Activated CD8-positive, alpha-beta T cell treated with anti-CD3 and anti-CD28 coated beads, Interleukin-2, amount 10 ng/mL, durations not matched to agents 7 days and 5 days (primary cell): ENCODE measurements around the gene CD81. TPM values are rescaled to one million over a fixed set of nuclear protein-coding genes. Genes with fewer than 3 reads are reported as not detected.
"Not testable (repeated sequence)": the region's sequence is repeated elsewhere in the genome, so short reads cannot be mapped to it uniquely, and the experiment has no call there.

Experiments used
- ATAC-seq: fragments of 150-1000 bp; cut with Tn5 transposase; one replicate; pipeline ENCODE4 v1.10.0; 2021; ENCODE audit warnings: moderate library complexity
- CTCF ChIA-PET: fragments of 350-600 bp; sonication (Branson Sonifier 250); formaldehyde crosslinking; loops from one replicate; lab custom pipeline; 2021; ENCODE audit warnings: antibody characterized with exemption; lab: Charles Lee
- POLR2A ChIA-PET: fragments of 350-600 bp; sonication (Branson Sonifier 250); formaldehyde crosslinking; loops from one replicate; lab custom pipeline; 2021; ENCODE audit warnings: antibody characterized with exemption; lab: Charles Lee
- DNase-seq: peaks from one replicate; pipeline ENCODE4 v3.0.0-alpha.2; 2020
- H3K27ac Mint-ChIP-seq: one replicate; pipeline ENCODE4 v1.8.0; 2021; ENCODE audit warnings: mild to moderate bottlenecking, mixed read lengths
- H3K27me3 Mint-ChIP-seq: one replicate; pipeline ENCODE4 v1.8.0; 2021; ENCODE audit warnings: low read depth, mixed read lengths
- H3K36me3 Mint-ChIP-seq: one replicate; pipeline ENCODE4 v1.8.0; 2021; ENCODE audit warnings: low read depth, mixed read lengths
- H3K4me1 Mint-ChIP-seq: one replicate; pipeline ENCODE4 v1.8.0; 2021; ENCODE audit warnings: low read depth, mixed read lengths
- H3K4me3 Mint-ChIP-seq: one replicate; pipeline ENCODE4 v1.8.0; 2021; ENCODE audit warnings: mild to moderate bottlenecking, mixed read lengths
- H3K9me3 Mint-ChIP-seq: one replicate; pipeline ENCODE4 v1.8.0; 2022; ENCODE audit warnings: mixed read lengths; ENCODE audit not compliant: insufficient read depth
- total RNA-seq, 2 experiments: library from RNA; stranded (reverse); gene quantifications; one replicate each; pipeline ENCODE4 v1.2.3, GENCODE V29; 2021

Gene CD81
- total RNA-seq, 2 experiments from 2014 or later, result 142 to 145 TPM

DNA sequence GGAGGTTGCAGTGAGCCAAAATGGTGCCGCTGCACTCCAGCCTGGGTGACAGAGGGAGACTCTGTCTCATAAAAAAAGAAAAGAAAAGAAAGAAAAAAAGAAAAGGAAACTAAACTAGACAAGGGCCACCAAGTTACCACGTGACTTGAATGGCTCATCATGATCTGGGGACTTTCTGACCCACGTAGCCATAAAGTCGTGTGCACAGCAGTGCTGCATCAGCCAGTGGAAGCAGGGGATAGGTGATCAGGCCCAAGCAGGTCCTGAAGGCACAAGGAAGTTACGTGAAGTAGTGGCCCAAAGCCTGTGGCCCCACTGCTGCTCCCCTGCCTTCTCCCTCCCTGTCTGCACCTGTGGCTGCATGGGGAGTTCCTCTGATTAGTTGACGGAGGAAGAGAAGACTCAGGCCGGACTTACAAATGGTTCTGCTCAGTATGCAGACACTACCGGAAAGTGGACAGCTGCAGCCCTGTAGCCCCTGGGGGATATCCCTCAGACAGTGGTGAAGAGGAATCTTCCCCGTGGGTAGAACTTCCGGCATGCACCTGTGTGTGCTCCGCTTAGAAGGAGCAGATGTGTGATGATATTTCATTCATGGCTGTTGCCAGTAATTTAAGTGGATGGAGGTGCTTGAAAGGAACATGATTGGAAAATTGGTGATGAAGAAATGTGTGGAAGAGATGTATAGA is 18.2 kb upstream of the CD81 start:
- ChIA-PET POLR2A (no interaction called here), CTCF (no interaction called here)
- Mint-ChIP-seq H3K36me3 (no peaks in the 10 kb centered on the region), H3K27ac (no peak overlapping the region), H3K4me1 (no peaks in the 10 kb centered on the region), H3K27me3 (no peaks in the 10 kb centered on the region), H3K9me3 (no peaks in the 10 kb centered on the region), H3K4me3 (no peak overlapping the region)
- no peak for ATAC-seq
- DNase-seq, result no peak

GRCh38 chr11:2359557-2359956 is 17.6 kb upstream of the CD81 start:
- H3K4me1 Mint-ChIP-seq, result no peaks in the 10 kb centered on the region
- H3K27me3 Mint-ChIP-seq, result no peaks in the 10 kb centered on the region
- CTCF ChIA-PET, result no interaction called here
- POLR2A ChIA-PET, result no interaction called here
- no peak overlapping the region for H3K4me3 Mint-ChIP-seq
- DNase-seq (no peak), ATAC-seq (no peak)
- H3K27ac Mint-ChIP-seq, result no peak overlapping the region
- H3K36me3 Mint-ChIP-seq, result no peaks in the 10 kb centered on the region
- H3K9me3 Mint-ChIP-seq, result no peaks in the 10 kb centered on the region

DNA sequence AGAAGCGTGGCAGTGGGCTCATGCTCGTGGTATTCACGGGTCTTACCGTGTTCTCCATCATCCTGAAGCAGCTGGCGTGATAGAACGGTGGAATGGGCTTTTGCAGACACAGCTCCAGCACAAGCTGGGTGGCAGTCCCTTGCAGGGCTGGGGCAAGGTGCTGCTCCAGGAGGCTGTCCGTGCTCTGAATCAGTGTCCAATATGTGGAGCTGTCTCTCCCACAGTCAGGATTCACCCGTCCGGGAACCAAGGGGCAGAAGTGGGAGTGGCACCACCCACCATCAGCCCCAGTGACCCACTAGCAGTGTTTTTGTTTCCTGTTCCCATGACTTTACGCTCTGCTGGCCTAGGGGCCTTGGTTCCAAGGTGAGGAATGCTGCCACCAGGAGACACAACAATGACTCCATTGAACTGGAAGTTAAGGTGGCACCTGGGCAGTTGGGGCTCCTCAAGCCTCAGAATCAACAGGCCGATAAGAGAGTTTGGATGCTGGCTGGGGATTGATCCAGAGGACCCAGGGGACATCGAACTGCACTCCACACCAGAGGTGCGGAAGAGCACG is 16.9 kb upstream of the CD81 start:
- H3K27ac Mint-ChIP-seq, result no peak overlapping the region
- H3K27me3 Mint-ChIP-seq, result no peaks in the 10 kb centered on the region
- H3K9me3 Mint-ChIP-seq, result no peaks in the 10 kb centered on the region
- ATAC-seq (no peak), DNase-seq (no peak)
- ChIA-PET POLR2A (no interaction called here), CTCF (no interaction called here)
- no peaks in the 10 kb centered on the region for H3K4me1 Mint-ChIP-seq
- no peak overlapping the region for H3K4me3 Mint-ChIP-seq
- H3K36me3 Mint-ChIP-seq, result no peaks in the 10 kb centered on the region

GRCh38 chr11:2361565-2361964 is 15.5 kb upstream of the CD81 start:
- Mint-ChIP-seq H3K9me3 (no peaks in the 10 kb centered on the region), H3K36me3 (no peaks in the 10 kb centered on the region), H3K4me1 (no peaks in the 10 kb centered on the region), H3K4me3 (no peak overlapping the region), H3K27me3 (no peaks in the 10 kb centered on the region), H3K27ac (no peak overlapping the region)
- no peak for ATAC-seq
- CTCF ChIA-PET, result no interaction called here
- POLR2A ChIA-PET, result no interaction called here
- no peak for DNase-seq

GRCh38 chr11:2362414-2362813 is 14.7 kb upstream of the CD81 start:
- ATAC-seq, result no peak
- no peaks in the 10 kb centered on the region for H3K9me3 Mint-ChIP-seq
- DNase-seq, result no peak
- H3K27ac Mint-ChIP-seq, result no peak overlapping the region
- H3K36me3 Mint-ChIP-seq, result no peaks in the 10 kb centered on the region
- POLR2A ChIA-PET, result no interaction called here
- no peaks in the 10 kb centered on the region for H3K4me1 Mint-ChIP-seq
- H3K4me3 Mint-ChIP-seq, result no peak overlapping the region
- no peaks in the 10 kb centered on the region for H3K27me3 Mint-ChIP-seq
- CTCF ChIA-PET, result no interaction called here

GRCh38 chr11:2363130-2363529 is 14.0 kb upstream of the CD81 start:
- POLR2A ChIA-PET, result interaction anchor here (0.6 kb wide), 1 partner anchor 530 kb away, joined by 3 read pairs; no protein-coding TSS in a partner anchor
- no peak for DNase-seq
- no peaks in the 10 kb centered on the region for H3K36me3 Mint-ChIP-seq
- no peaks in the 10 kb centered on the region for H3K4me1 Mint-ChIP-seq
- ATAC-seq, result no peak
- no peaks in the 10 kb centered on the region for H3K9me3 Mint-ChIP-seq
- no peak overlapping the region for H3K4me3 Mint-ChIP-seq
- CTCF ChIA-PET, result no interaction called here
- no peak overlapping the region for H3K27ac Mint-ChIP-seq
- no peaks in the 10 kb centered on the region for H3K27me3 Mint-ChIP-seq

GRCh38 chr11:2363577-2364370 is 13.3 kb upstream of the CD81 start:
- CTCF ChIA-PET, result no interaction called here
- Mint-ChIP-seq H3K4me1 (no peaks in the 10 kb centered on the region), H3K4me3 (no peak overlapping the region), H3K36me3 (no peaks in the 10 kb centered on the region), H3K27ac (no peak overlapping the region), H3K27me3 (no peaks in the 10 kb centered on the region), H3K9me3 (no peaks in the 10 kb centered on the region)
- POLR2A ChIA-PET, result no interaction called here
- ATAC-seq (no peak), DNase-seq (no peak)

DNA sequence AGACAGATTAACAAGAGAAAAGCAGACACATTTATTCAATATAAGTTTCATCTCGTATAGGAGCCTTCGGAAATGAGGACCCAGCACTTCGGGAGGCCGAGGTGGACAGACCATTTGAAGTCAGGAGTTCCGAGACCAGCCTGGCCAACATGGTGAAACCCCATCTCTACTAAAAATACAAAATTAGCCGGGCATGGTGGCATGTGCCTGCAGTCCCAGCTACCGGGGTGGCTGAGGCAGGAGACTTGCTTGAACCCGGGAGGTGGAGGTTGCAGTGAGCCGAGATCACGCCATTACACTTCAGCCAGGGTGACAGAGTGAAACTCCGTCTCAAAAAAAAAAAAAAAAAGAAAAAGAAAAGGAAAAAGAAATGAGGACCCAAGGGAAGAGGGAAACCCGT is 12.7 kb upstream of the CD81 start:
- H3K36me3 Mint-ChIP-seq, H3K9me3 Mint-ChIP-seq, H3K27ac Mint-ChIP-seq, ATAC-seq, H3K4me1 Mint-ChIP-seq, DNase-seq, POLR2A ChIA-PET, H3K27me3 Mint-ChIP-seq, CTCF ChIA-PET, H3K4me3 Mint-ChIP-seq: not testable (repeated sequence)

DNA sequence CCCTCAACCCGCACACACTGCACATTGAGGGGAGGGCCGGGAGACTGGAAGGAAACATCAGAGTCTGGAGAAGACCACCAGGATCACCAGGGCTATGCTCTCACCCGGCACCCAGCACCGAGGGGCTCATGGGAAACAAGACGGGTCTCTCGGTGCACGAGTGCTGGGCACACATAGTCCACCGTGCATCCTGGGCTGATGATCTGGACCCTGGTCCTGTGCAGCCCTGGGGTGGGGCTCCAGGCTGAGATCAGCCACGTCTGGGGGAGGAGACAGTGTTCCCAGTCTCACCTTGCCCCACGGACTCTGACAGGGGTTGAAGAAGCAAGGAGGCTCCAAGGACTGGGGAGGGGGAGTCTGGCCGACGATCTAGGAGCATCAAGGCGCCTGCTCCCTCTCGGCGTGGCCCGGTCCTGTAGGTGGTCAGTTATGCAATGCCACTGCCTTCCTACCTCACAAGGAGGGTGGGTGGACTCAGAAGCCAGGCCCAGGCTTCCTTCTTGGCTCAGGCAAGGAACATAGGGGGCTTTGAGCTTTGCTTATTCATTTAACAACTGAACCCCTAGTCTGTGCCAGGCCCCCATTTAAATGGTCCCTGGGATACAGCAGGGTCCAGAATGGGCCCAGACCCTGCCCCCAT is 11.4 kb upstream of the CD81 start:
- DNase-seq (no peak), ATAC-seq (no peak)
- H3K27me3 Mint-ChIP-seq, result no peaks in the 10 kb centered on the region
- POLR2A ChIA-PET, result no interaction called here
- no peaks in the 10 kb centered on the region for H3K9me3 Mint-ChIP-seq
- CTCF ChIA-PET, result no interaction called here
- no peaks in the 10 kb centered on the region for H3K36me3 Mint-ChIP-seq
- no peaks in the 10 kb centered on the region for H3K4me1 Mint-ChIP-seq
- H3K4me3 Mint-ChIP-seq, result no peak overlapping the region
- H3K27ac Mint-ChIP-seq, result no peak overlapping the region

GRCh38 chr11:2366276-2366675 is 10.8 kb upstream of the CD81 start:
- Mint-ChIP-seq H3K4me1 (no peaks in the 10 kb centered on the region), H3K36me3 (no peaks in the 10 kb centered on the region), H3K27ac (no peak overlapping the region), H3K27me3 (no peaks in the 10 kb centered on the region), H3K4me3 (no peak overlapping the region), H3K9me3 (no peaks in the 10 kb centered on the region)
- CTCF ChIA-PET, result no interaction called here
- DNase-seq, result no peak
- POLR2A ChIA-PET, result no interaction called here
- no peak for ATAC-seq

DNA sequence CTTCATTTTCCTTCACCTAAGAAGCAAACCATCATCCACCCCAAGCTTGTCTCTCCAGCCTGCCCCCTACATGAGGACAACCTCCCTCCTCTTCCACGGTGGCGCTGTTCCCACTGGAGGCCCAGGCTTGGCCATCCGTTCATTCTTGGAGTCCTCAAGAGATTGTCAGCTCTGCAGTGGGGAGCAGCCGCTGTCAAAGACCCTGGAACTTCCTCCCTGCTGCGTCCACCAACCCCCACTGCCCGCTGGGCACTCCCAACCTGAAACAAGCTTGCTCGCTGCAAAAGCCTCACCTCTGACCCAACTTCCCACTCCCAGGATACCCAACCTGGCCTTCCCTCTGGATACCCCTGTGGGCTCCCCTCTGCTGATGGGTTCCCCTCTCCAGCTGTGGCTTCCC is 10.4 kb upstream of the CD81 start:
- ATAC-seq, result no peak
- Mint-ChIP-seq H3K27ac (no peak overlapping the region), H3K27me3 (peaks cover 1% of the 10 kb centered on the region), H3K9me3 (no peaks in the 10 kb centered on the region), H3K36me3 (no peaks in the 10 kb centered on the region), H3K4me1 (no peaks in the 10 kb centered on the region), H3K4me3 (no peak overlapping the region)
- CTCF ChIA-PET, result interaction anchor here (1.1 kb wide), 1 partner anchor 54 kb away, joined by 3 read pairs; no protein-coding TSS in a partner anchor
- DNase-seq, result no peak
- POLR2A ChIA-PET, result interaction anchor here (1.0 to 1.2 kb wide), 2 partner anchors 10 to 50 kb away, joined by 3 read pairs; no protein-coding TSS in a partner anchor
